CD4-positive, alpha-beta T cell treated with Interleukin-21 for 1 hour (primary cell): ENCODE results near the gene TPO.
"Not testable (repeated sequence)": the region's sequence is repeated elsewhere in the genome, so short reads cannot be mapped to it uniquely, and the experiment has no call there.

Experiments used
- DNase-seq: peaks from one replicate; pipeline ENCODE4 v3.0.0-alpha.2; 2020

The TPO gene

GRCh38 chr2:1406434-1406833 is 6.8 kb upstream of the TPO start:
- DNase-seq = no peak

GRCh38 chr2:1407950-1408675 is 5.2 kb upstream of the TPO start:
- DNase-seq = no peak

GRCh38 chr2:1414121-1414520 is 858 bp downstream of the TPO start:
- DNase-seq = no peak

GRCh38 chr2:1414901-1415300 is 1.6 kb downstream of the TPO start:
- DNase-seq = not testable (repeated sequence)

GRCh38 chr2:1415501-1415900 is 2.2 kb downstream of the TPO start:
- no peak for DNase-seq

- DNase-seq = no peak
Measured at GRCh38 chr2:1418566-1418965, 5.3 kb downstream of the TPO start.

- no peak for DNase-seq
Measured at GRCh38 chr2:1420746-1421480, 7.7 kb downstream of the TPO start.

- DNase-seq = no peak
Measured at GRCh38 chr2:1421731-1422130, 8.5 kb downstream of the TPO start.

GRCh38 chr2:1422131-1422530 is 8.9 kb downstream of the TPO start:
- DNase-seq = no peak

- no peak for DNase-seq
Measured at GRCh38 chr2:1422716-1423285, 9.5 kb downstream of the TPO start.

GRCh38 chr2:1427086-1427485 is 13.8 kb downstream of the TPO start:
- DNase-seq = no peak

- DNase-seq = no peak
Measured at GRCh38 chr2:1429895-1430294, 16.6 kb downstream of the TPO start.

GRCh38 chr2:1430491-1430890 is 17.2 kb downstream of the TPO start:
- DNase-seq = no peak

- no peak for DNase-seq
Measured at GRCh38 chr2:1431886-1432400, 18.7 kb downstream of the TPO start.

- no peak for DNase-seq
Measured at GRCh38 chr2:1432726-1433125, 19.5 kb downstream of the TPO start.

GRCh38 chr2:1436369-1436768 is 23.1 kb downstream of the TPO start:
- DNase-seq = no peak

- DNase-seq = no peak
Measured at GRCh38 chr2:1437101-1437500, 23.8 kb downstream of the TPO start.

- DNase-seq = no peak
Measured at GRCh38 chr2:1437537-1437936, 24.3 kb downstream of the TPO start.

- DNase-seq = no peak
Measured at GRCh38 chr2:1438972-1439371, 25.7 kb downstream of the TPO start.

- DNase-seq = no peak
Measured at GRCh38 chr2:1440581-1440980, 27.3 kb downstream of the TPO start.

- no peak for DNase-seq
Measured at GRCh38 chr2:1446301-1446700, 33.0 kb downstream of the TPO start.

GRCh38 chr2:1448009-1448408 is 34.7 kb downstream of the TPO start:
- DNase-seq = no peak

- DNase-seq = no peak
Measured at GRCh38 chr2:1450915-1451314, 37.7 kb downstream of the TPO start.

GRCh38 chr2:1451422-1451821 is 38.2 kb downstream of the TPO start:
- DNase-seq = no peak
